ENCODE data around the gene SYT11.
"Not testable (repeated sequence)": the region's sequence is repeated elsewhere in the genome, so short reads cannot be mapped to it uniquely, and the experiment has no call there.

Gene SYT11

GRCh38 chr1:155889566-155889965 is 30.2 kb downstream of the SYT11 start:
- no peak overlapping the region for H3K9ac ChIP-seq (ENCODE audit: low read depth, low read length)
- H3K36me3 ChIP-seq (ENCODE audit: control insufficient read depth, insufficient read depth, low read length): no peaks in the 10 kb centered on the region
- no peaks in the 10 kb centered on the region for H3K9me3 ChIP-seq (ENCODE audit: control insufficient read depth, insufficient read depth, low read length)
- no peaks in the 10 kb centered on the region for H3K4me1 ChIP-seq (ENCODE audit: control insufficient read depth, insufficient read depth, low read length)
- H3K27me3 ChIP-seq (ENCODE audit: control insufficient read depth, insufficient read depth, low read length): no peaks in the 10 kb centered on the region
- H3K4me3 ChIP-seq (ENCODE audit: low read depth, low read length): no peak overlapping the region

DNA sequence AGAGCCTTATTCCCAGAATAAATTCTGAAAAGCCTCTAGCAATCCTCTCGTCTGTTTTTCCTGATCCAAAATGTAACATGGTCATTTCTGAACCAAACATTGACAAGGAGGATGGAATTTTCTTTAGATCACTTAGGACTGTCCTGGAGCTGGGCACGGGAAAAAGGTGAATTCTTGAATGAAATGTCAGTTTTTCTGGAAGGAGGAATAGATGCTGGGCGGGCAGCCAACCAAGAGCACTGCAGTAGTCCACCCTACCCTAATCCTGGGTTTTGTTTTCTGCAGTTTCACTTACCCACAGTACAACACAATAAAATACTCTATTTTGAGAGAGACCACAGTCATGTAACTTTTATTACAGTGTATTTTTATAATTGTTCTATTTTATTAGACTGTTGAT is 30.9 kb downstream of the SYT11 start:
- Histone ChIP-seq H3K9ac (ENCODE audit: low read depth, low read length) (no peak overlapping the region), H3K4me1 (ENCODE audit: control insufficient read depth, insufficient read depth, low read length) (no peaks in the 10 kb centered on the region), H3K27me3 (ENCODE audit: control insufficient read depth, insufficient read depth, low read length) (no peaks in the 10 kb centered on the region), H3K4me3 (ENCODE audit: low read depth, low read length) (no peak overlapping the region), H3K36me3 (ENCODE audit: control insufficient read depth, insufficient read depth, low read length) (no peaks in the 10 kb centered on the region), H3K9me3 (ENCODE audit: control insufficient read depth, insufficient read depth, low read length) (no peaks in the 10 kb centered on the region)

- H3K9ac ChIP-seq (ENCODE audit: low read depth, low read length): no peak overlapping the region
- no peaks in the 10 kb centered on the region for H3K9me3 ChIP-seq (ENCODE audit: control insufficient read depth, insufficient read depth, low read length)
- H3K36me3 ChIP-seq (ENCODE audit: control insufficient read depth, insufficient read depth, low read length): no peaks in the 10 kb centered on the region
- no peak overlapping the region for H3K4me3 ChIP-seq (ENCODE audit: low read depth, low read length)
- no peaks in the 10 kb centered on the region for H3K27me3 ChIP-seq (ENCODE audit: control insufficient read depth, insufficient read depth, low read length)
- H3K4me1 ChIP-seq (ENCODE audit: control insufficient read depth, insufficient read depth, low read length): no peaks in the 10 kb centered on the region
These were observed 33.4 kb downstream of the SYT11 start for GRCh38 chr1:155892796-155893195.

DNA sequence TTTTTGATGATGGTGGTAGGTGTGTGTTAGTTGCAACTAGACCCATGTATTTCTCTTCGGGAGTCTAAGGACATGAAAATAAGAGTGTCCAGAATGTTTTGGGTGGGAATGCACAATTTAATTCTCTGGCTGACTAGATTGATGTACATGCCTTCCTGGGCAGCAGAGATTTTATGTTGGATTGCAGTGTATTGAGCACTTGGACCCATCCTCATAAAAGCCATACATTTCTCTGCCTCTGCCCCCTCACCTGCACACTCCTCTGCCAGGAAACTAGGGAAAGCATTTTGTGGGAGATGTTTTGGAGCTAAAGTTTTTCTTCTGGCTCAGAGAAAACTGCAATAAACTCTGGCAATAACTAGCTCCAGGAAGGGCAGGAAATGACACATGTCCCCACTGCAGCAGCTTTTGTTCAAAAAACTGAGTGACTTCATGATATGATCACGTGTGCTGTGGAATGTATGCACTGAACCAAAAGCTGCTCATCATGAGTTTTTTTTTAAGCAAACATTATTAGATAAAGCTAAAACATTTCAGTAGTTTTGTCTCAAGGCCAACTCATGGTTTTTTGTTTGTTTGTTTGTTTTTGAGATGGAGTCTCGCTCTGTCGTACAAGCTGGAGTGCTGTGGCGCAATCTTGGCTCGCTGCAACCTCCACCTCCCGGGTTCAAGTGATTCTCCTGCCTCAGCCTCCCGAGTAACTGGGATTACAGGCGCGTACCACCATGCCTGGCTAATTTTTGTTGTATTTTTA is 34.2 kb downstream of the SYT11 start:
- no peaks in the 10 kb centered on the region for H3K27me3 ChIP-seq (ENCODE audit: control insufficient read depth, insufficient read depth, low read length)
- H3K4me1 ChIP-seq (ENCODE audit: control insufficient read depth, insufficient read depth, low read length): no peaks in the 10 kb centered on the region
- no peak overlapping the region for H3K4me3 ChIP-seq (ENCODE audit: low read depth, low read length)
- H3K36me3 ChIP-seq (ENCODE audit: control insufficient read depth, insufficient read depth, low read length): peaks cover 1% of the 10 kb centered on the region
- no peak overlapping the region for H3K9ac ChIP-seq (ENCODE audit: low read depth, low read length)
- no peaks in the 10 kb centered on the region for H3K9me3 ChIP-seq (ENCODE audit: control insufficient read depth, insufficient read depth, low read length)

GRCh38 chr1:155895617-155896016 is 36.2 kb downstream of the SYT11 start:
- H3K9ac ChIP-seq (ENCODE audit: low read depth, low read length); H3K4me3 ChIP-seq (ENCODE audit: low read depth, low read length); H3K27me3 ChIP-seq (ENCODE audit: control insufficient read depth, insufficient read depth, low read length); H3K9me3 ChIP-seq (ENCODE audit: control insufficient read depth, insufficient read depth, low read length); H3K4me1 ChIP-seq (ENCODE audit: control insufficient read depth, insufficient read depth, low read length): not testable (repeated sequence)
- H3K36me3 ChIP-seq (ENCODE audit: control insufficient read depth, insufficient read depth, low read length): peaks cover 16% of the 10 kb centered on the region

DNA sequence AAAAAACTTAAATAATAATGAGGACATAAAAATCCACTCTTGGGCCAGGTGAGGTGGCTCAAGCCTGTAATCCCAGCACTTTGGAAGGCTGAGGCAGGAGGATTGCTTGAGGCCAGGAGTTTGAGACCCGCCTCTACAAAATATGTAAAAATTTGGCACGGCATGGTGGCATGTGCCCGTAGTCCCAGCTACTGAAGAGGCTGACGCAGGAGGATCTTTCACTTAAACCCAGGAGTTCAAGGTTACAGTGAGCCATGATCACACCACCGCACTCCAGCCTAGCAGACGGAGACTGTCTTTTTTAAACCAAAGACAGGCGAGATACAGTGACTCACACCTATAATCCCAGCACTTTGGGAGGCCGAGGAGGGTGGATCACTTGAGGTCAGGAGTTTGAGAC is 37.1 kb downstream of the SYT11 start:
- not testable (repeated sequence) for H3K4me3 ChIP-seq (ENCODE audit: low read depth, low read length); H3K27me3 ChIP-seq (ENCODE audit: control insufficient read depth, insufficient read depth, low read length); H3K4me1 ChIP-seq (ENCODE audit: control insufficient read depth, insufficient read depth, low read length); H3K9me3 ChIP-seq (ENCODE audit: control insufficient read depth, insufficient read depth, low read length); H3K9ac ChIP-seq (ENCODE audit: low read depth, low read length)
- peaks cover 21% of the 10 kb centered on the region for H3K36me3 ChIP-seq (ENCODE audit: control insufficient read depth, insufficient read depth, low read length)

DNA sequence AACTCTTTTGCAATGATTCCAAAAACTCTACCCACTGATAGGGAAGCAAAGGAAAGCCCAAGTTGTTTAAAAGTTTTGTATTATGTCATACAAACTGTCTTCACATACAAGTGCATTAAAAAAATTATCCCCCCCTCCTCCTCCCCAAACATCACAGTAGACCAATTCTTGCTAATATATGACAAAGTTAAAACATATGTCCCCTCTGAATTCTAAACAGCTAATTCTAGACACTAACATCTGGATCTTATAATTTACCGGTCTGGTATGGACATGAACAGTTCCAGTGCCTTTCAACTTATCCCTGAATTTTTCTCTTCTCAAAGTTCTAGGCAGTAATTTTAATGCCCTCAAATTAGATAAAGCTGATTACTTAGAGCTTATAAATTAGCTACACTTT is 38.4 kb downstream of the SYT11 start:
- H3K36me3 ChIP-seq (ENCODE audit: control insufficient read depth, insufficient read depth, low read length): peaks cover 22% of the 10 kb centered on the region
- no peaks in the 10 kb centered on the region for H3K4me1 ChIP-seq (ENCODE audit: control insufficient read depth, insufficient read depth, low read length)
- no peak overlapping the region for H3K4me3 ChIP-seq (ENCODE audit: low read depth, low read length)
- H3K27me3 ChIP-seq (ENCODE audit: control insufficient read depth, insufficient read depth, low read length): no peaks in the 10 kb centered on the region
- H3K9ac ChIP-seq (ENCODE audit: low read depth, low read length): no peak overlapping the region
- H3K9me3 ChIP-seq (ENCODE audit: control insufficient read depth, insufficient read depth, low read length): no peaks in the 10 kb centered on the region

DNA sequence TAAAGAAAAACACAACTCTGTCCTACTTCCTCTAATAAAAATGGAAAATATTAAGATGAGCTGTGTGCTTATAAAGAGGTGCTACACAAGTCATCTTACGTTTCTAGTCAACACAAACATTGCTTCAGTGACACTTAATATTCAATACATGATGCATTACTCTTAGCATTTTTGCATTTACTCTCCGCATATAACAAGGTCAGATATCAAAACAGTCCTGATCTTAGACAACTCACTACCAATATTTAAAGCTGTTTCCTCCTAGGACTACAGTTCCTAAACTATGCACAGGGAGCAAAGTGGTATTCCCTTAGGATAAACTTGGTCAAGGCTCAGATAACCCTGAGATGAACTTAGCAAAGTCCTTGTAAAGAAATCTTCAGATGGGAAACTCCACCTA is 39.5 kb downstream of the SYT11 start:
- Histone ChIP-seq H3K4me3 (ENCODE audit: low read depth, low read length) (no peak overlapping the region), H3K9me3 (ENCODE audit: control insufficient read depth, insufficient read depth, low read length) (no peaks in the 10 kb centered on the region), H3K36me3 (ENCODE audit: control insufficient read depth, insufficient read depth, low read length) (peaks cover 24% of the 10 kb centered on the region), H3K9ac (ENCODE audit: low read depth, low read length) (no peak overlapping the region), H3K27me3 (ENCODE audit: control insufficient read depth, insufficient read depth, low read length) (no peaks in the 10 kb centered on the region), H3K4me1 (ENCODE audit: control insufficient read depth, insufficient read depth, low read length) (no peaks in the 10 kb centered on the region)

- H3K4me1 ChIP-seq (ENCODE audit: control insufficient read depth, insufficient read depth, low read length): no peaks in the 10 kb centered on the region
- H3K36me3 ChIP-seq (ENCODE audit: control insufficient read depth, insufficient read depth, low read length): peaks cover 32% of the 10 kb centered on the region
- H3K27me3 ChIP-seq (ENCODE audit: control insufficient read depth, insufficient read depth, low read length): no peaks in the 10 kb centered on the region
- H3K4me3 ChIP-seq (ENCODE audit: low read depth, low read length): no peak overlapping the region
- H3K9me3 ChIP-seq (ENCODE audit: control insufficient read depth, insufficient read depth, low read length): no peaks in the 10 kb centered on the region
- no peak overlapping the region for H3K9ac ChIP-seq (ENCODE audit: low read depth, low read length)
These were observed 40.3 kb downstream of the SYT11 start for GRCh38 chr1:155899683-155900082.

- no peaks in the 10 kb centered on the region for H3K9me3 ChIP-seq (ENCODE audit: control insufficient read depth, insufficient read depth, low read length)
- no peaks in the 10 kb centered on the region for H3K4me1 ChIP-seq (ENCODE audit: control insufficient read depth, insufficient read depth, low read length)
- H3K27me3 ChIP-seq (ENCODE audit: control insufficient read depth, insufficient read depth, low read length): no peaks in the 10 kb centered on the region
- no peak overlapping the region for H3K4me3 ChIP-seq (ENCODE audit: low read depth, low read length)
- peaks cover 35% of the 10 kb centered on the region for H3K36me3 ChIP-seq (ENCODE audit: control insufficient read depth, insufficient read depth, low read length)
- no peak overlapping the region for H3K9ac ChIP-seq (ENCODE audit: low read depth, low read length)
These were observed 40.8 kb downstream of the SYT11 start for GRCh38 chr1:155900161-155900560.

GRCh38 chr1:155904261-155904660 is 44.9 kb downstream of the SYT11 start:
- Histone ChIP-seq H3K27me3 (ENCODE audit: control insufficient read depth, insufficient read depth, low read length) (no peaks in the 10 kb centered on the region), H3K4me3 (ENCODE audit: low read depth, low read length) (no peak overlapping the region)

DNA sequence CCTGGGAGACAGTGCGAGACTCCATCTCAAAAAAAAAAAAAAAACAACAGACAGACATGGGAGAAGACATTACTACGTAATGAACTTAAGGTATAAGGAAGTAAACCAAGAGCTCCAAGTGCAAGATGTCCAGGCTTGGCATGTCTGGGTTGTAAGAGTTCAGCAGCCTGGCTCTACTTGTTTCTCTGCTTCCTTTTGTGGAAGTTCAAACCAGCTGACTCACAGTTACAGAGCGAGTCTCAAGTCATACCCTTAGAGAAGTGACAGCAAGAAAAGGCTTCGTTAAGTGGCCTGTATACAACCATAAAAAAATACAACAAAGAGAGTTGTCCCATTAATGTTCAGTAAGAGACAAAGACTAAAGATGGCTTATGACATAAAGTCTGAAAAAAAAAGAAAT is 50.5 kb downstream of the SYT11 start:
- H3K4me3 ChIP-seq (ENCODE audit: low read depth, low read length): no peak overlapping the region
- H3K9ac ChIP-seq (ENCODE audit: low read depth, low read length): no peak overlapping the region
- peaks cover 19% of the 10 kb centered on the region for H3K36me3 ChIP-seq (ENCODE audit: control insufficient read depth, insufficient read depth, low read length)
- no peaks in the 10 kb centered on the region for H3K4me1 ChIP-seq (ENCODE audit: control insufficient read depth, insufficient read depth, low read length)
- H3K27me3 ChIP-seq (ENCODE audit: control insufficient read depth, insufficient read depth, low read length): no peaks in the 10 kb centered on the region
- H3K9me3 ChIP-seq (ENCODE audit: control insufficient read depth, insufficient read depth, low read length): no peaks in the 10 kb centered on the region

More at GRCh38 chr1:155904261-155904660, 44.9 kb downstream of the SYT11 start:
- H3K4me1 ChIP-seq (ENCODE audit: control insufficient read depth, insufficient read depth, low read length): no peaks in the 10 kb centered on the region
- H3K9me3 ChIP-seq (ENCODE audit: control insufficient read depth, insufficient read depth, low read length): no peaks in the 10 kb centered on the region
- H3K36me3 ChIP-seq (ENCODE audit: control insufficient read depth, insufficient read depth, low read length): peaks cover 41% of the 10 kb centered on the region
- H3K9ac ChIP-seq (ENCODE audit: low read depth, low read length): no peak overlapping the region
